GM23338 (cell line): ENCODE data around the gene OSBPL6. TPM values are rescaled to one million over a fixed set of nuclear protein-coding genes. Genes with fewer than 3 reads are reported as not detected.

Experiments
- ATAC-seq: fragments of 200-7000 bp; cut with Tn5 transposase; 3 replicates; pipeline ENCODE4 v1.9.1; 2020
- DNase-seq: peaks from one replicate; pipeline ENCODE4 v3.0.0-alpha.2; 2015; ENCODE audit warnings: low spot score
- H2AFZ ChIP-seq: fragments of 200-600 bp; sonication (generic); 2 replicates; pipeline ENCODE4 v1.8.0; 2016; ENCODE audit warnings: antibody characterized with exemption, mild to moderate bottlenecking, moderate library complexity
- H3F3A ChIP-seq: fragments of 200-600 bp; sonication (generic); replicated peaks from 2 replicates; pipeline ENCODE4 v1.8.0; 2017; ENCODE audit warnings: antibody characterized with exemption, mixed run types, low read depth
- H3K27ac ChIP-seq: fragments of 200-600 bp; sonication (generic); 2 replicates; pipeline ENCODE4 v1.6.1; 2016; ENCODE audit warnings: low read depth
- H3K27me3 ChIP-seq: fragments of 200-600 bp; sonication (generic); 2 replicates; pipeline ENCODE4 v1.8.0; 2016; ENCODE audit warnings: mild to moderate bottlenecking, mixed run types, moderate library complexity; ENCODE audit not compliant: insufficient read depth
- H3K36me3 ChIP-seq: fragments of 200-600 bp; sonication (generic); 2 replicates; pipeline ENCODE4 v1.8.0; 2016; ENCODE audit warnings: mild to moderate bottlenecking; ENCODE audit not compliant: insufficient read depth
- H3K4me1 ChIP-seq: fragments of 200-600 bp; sonication (generic); 2 replicates; pipeline ENCODE4 v1.8.0; 2016; ENCODE audit warnings: mild to moderate bottlenecking, moderate library complexity; ENCODE audit not compliant: insufficient read depth
- H3K4me2 ChIP-seq: fragments of 200-600 bp; sonication (generic); 2 replicates; pipeline ENCODE4 v1.7.1; 2017; ENCODE audit warnings: mixed run types
- H3K4me3 ChIP-seq: fragments of 200-600 bp; sonication (generic); 2 replicates; pipeline ENCODE4 v1.6.1; 2016; ENCODE audit warnings: mixed run types
- H3K79me2 ChIP-seq: fragments of 200-600 bp; sonication (generic); replicated peaks from 2 replicates; pipeline ENCODE4 v1.8.0; 2017; ENCODE audit warnings: mild to moderate bottlenecking; ENCODE audit not compliant: insufficient read depth
- H3K9me2 ChIP-seq: fragments of 200-600 bp; sonication (generic); 2 replicates; pipeline ENCODE4 v1.8.0; 2017; ENCODE audit not compliant: insufficient read depth
- H4K20me1 ChIP-seq: fragments of 200-600 bp; sonication (generic); replicated peaks from 2 replicates; pipeline ENCODE4 v1.8.0; 2017; ENCODE audit warnings: mild to moderate bottlenecking; ENCODE audit not compliant: insufficient read depth
- H3K27ac Mint-ChIP-seq: 2 replicates; pipeline ENCODE4 v1.8.0; 2020; ENCODE audit warnings: inconsistent platforms, mild to moderate bottlenecking, moderate library complexity, mixed read lengths
- H3K27me3 Mint-ChIP-seq: 3 replicates; pipeline ENCODE4 v1.8.0; 2022; ENCODE audit warnings: low read depth, mild to moderate bottlenecking, moderate library complexity, mixed read lengths, inconsistent platforms; ENCODE audit not compliant: insufficient read depth, poor library complexity
- H3K36me3 Mint-ChIP-seq: 3 replicates; pipeline ENCODE4 v1.8.0; 2021; ENCODE audit warnings: low read depth, mild to moderate bottlenecking, inconsistent platforms, moderate library complexity, mixed read lengths
- H3K4me1 Mint-ChIP-seq: 3 replicates; pipeline ENCODE4 v1.8.0; 2020; ENCODE audit warnings: mild to moderate bottlenecking, inconsistent platforms, mixed read lengths
- H3K4me3 Mint-ChIP-seq: 3 replicates; pipeline ENCODE4 v1.8.0; 2021; ENCODE audit warnings: moderate library complexity, mild to moderate bottlenecking, inconsistent platforms, mixed read lengths
- H3K9me3 Mint-ChIP-seq: 3 replicates; pipeline ENCODE4 v1.8.0; 2020; ENCODE audit warnings: moderate library complexity, mild to moderate bottlenecking, inconsistent platforms, mixed read lengths
- CREB1 ChIP-seq: fragments of 250-450 bp; sonication (Bioruptor Pico); IDR thresholded peaks from 2 replicates; pipeline ENCODE4 v1.5.0; 2020; ENCODE audit warnings: low read depth, mild to moderate bottlenecking, moderate library complexity
- EZH2 ChIP-seq: fragments of 200-600 bp; sonication (generic); IDR thresholded peaks from one replicate; pipeline ENCODE4 v1.8.0; 2017; ENCODE audit warnings: antibody characterized with exemption, mild to moderate bottlenecking, low read depth; ENCODE audit not compliant: unreplicated experiment
- EZH2phosphoT487 ChIP-seq: fragments of 200-600 bp; sonication (generic); IDR thresholded peaks from one replicate; pipeline ENCODE4 v1.8.1; 2018; ENCODE audit warnings: antibody characterized with exemption; ENCODE audit not compliant: unreplicated experiment
- JUNB ChIP-seq: IDR thresholded peaks from one replicate; pipeline ENCODE4 v1.6.1; 2016; ENCODE audit warnings: antibody characterized with exemption; ENCODE audit not compliant: unreplicated experiment
- NANOG ChIP-seq: IDR thresholded peaks from 2 replicates; pipeline ENCODE4 v1.6.1; 2016; ENCODE audit warnings: antibody characterized with exemption, borderline replicate concordance
- POLR2AphosphoS5 ChIP-seq: IDR thresholded peaks from 2 replicates; pipeline ENCODE4 v1.6.1; 2016; ENCODE audit warnings: antibody characterized with exemption, low read depth
- STAT1 ChIP-seq: IDR thresholded peaks from one replicate; pipeline ENCODE4 v1.6.1; 2016; ENCODE audit warnings: antibody characterized with exemption; ENCODE audit not compliant: unreplicated experiment
- ZNF114 ChIP-seq: fragments of 250-450 bp; sonication (Bioruptor Pico); IDR thresholded peaks from 2 replicates; pipeline ENCODE4 v1.5.0; 2020; ENCODE audit warnings: mild to moderate bottlenecking, moderate library complexity
- ZNF331 ChIP-seq: fragments of 250-450 bp; sonication (Bioruptor Pico); IDR thresholded peaks from 2 replicates; pipeline ENCODE4 v1.5.0; 2020; ENCODE audit warnings: low read depth, mild to moderate bottlenecking, moderate library complexity
- polyA plus RNA-seq: library from polyadenylated mRNA; unstranded; fragments of >200 nt; fragmentation: Nextera tagmentation; extraction: Ambion mirVana; gene quantifications from 2 replicates; pipeline ENCODE4 v1.2.1, GENCODE V29; 2016
- total RNA-seq: library from RNA; depleted of rRNA; stranded (reverse); fragments of >200 nt; shearing (Covaris generic); gene quantifications from 2 replicates; pipeline ENCODE4 v1.2.3, GENCODE V29; 2014
- TF ChIP-seq, protein P1 (sequence below), 2 experiments: fragments of 200-600 bp in 1 of 2; sonication (generic) in 1 of 2; conservative IDR thresholded peaks; 2 replicates each; pipeline versions ENCODE4 v1.5.1 to v1.6.1; 2016 to 2017; ENCODE audit warnings: antibody characterized with exemption in 2 of 2, low read depth in 2 of 2, mild to moderate bottlenecking in 2 of 2, moderate library complexity in 1 of 2
- TF ChIP-seq, protein P2 (sequence below): IDR thresholded peaks from one replicate; pipeline ENCODE4 v1.6.1; 2018; ENCODE audit warnings: antibody characterized with exemption; ENCODE audit not compliant: unreplicated experiment
- TF ChIP-seq, protein P3 (sequence below): IDR thresholded peaks from 2 replicates; pipeline ENCODE4 v1.6.1; 2016; ENCODE audit warnings: antibody characterized with exemption

OSBPL6 gene
- total and polyA plus RNA-seq, 2 experiments from 2014 or later: 6.0 to 8.5 TPM

DNA sequence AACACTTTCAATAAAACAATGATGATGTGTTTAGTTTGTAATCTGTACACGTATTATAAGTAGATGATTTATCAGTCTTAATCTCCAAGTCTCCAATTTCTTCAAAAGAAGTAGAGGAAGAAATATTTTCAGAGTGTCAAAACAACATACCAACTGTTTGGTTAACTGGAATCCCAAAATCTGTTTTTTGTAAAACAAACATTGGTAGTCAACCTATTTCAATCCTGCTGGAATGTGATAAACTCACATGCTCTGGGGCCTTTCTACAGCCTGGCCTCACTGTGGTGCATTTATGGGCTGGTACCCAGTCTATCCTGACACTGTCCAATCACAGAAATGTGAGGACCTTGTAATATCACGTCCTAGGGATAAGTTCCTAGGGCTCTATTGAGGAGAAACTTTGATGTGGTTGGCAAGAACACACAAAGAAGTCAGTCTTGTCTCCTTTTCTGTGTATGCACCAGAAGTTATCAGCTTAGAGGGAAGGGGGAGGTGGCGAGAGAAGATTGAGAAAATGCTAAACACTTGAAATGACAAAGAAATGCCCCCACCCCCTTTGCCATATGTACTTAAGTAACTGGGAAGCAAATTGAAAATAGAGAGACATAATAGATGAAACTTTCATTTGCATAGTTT is 209.5 kb downstream of the OSBPL6 start (continued):
- TF ChIP-seq JUNB (no peak), POLR2AphosphoS5 (no peak), STAT1 (no peak)
- TF ChIP-seq, protein P1, sequence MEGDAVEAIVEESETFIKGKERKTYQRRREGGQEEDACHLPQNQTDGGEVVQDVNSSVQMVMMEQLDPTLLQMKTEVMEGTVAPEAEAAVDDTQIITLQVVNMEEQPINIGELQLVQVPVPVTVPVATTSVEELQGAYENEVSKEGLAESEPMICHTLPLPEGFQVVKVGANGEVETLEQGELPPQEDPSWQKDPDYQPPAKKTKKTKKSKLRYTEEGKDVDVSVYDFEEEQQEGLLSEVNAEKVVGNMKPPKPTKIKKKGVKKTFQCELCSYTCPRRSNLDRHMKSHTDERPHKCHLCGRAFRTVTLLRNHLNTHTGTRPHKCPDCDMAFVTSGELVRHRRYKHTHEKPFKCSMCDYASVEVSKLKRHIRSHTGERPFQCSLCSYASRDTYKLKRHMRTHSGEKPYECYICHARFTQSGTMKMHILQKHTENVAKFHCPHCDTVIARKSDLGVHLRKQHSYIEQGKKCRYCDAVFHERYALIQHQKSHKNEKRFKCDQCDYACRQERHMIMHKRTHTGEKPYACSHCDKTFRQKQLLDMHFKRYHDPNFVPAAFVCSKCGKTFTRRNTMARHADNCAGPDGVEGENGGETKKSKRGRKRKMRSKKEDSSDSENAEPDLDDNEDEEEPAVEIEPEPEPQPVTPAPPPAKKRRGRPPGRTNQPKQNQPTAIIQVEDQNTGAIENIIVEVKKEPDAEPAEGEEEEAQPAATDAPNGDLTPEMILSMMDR (conservative IDR thresholded peaks at IDR 0.05; ENCODE audit: low read depth in 2 of 2): no peak
- TF ChIP-seq, protein P2, sequence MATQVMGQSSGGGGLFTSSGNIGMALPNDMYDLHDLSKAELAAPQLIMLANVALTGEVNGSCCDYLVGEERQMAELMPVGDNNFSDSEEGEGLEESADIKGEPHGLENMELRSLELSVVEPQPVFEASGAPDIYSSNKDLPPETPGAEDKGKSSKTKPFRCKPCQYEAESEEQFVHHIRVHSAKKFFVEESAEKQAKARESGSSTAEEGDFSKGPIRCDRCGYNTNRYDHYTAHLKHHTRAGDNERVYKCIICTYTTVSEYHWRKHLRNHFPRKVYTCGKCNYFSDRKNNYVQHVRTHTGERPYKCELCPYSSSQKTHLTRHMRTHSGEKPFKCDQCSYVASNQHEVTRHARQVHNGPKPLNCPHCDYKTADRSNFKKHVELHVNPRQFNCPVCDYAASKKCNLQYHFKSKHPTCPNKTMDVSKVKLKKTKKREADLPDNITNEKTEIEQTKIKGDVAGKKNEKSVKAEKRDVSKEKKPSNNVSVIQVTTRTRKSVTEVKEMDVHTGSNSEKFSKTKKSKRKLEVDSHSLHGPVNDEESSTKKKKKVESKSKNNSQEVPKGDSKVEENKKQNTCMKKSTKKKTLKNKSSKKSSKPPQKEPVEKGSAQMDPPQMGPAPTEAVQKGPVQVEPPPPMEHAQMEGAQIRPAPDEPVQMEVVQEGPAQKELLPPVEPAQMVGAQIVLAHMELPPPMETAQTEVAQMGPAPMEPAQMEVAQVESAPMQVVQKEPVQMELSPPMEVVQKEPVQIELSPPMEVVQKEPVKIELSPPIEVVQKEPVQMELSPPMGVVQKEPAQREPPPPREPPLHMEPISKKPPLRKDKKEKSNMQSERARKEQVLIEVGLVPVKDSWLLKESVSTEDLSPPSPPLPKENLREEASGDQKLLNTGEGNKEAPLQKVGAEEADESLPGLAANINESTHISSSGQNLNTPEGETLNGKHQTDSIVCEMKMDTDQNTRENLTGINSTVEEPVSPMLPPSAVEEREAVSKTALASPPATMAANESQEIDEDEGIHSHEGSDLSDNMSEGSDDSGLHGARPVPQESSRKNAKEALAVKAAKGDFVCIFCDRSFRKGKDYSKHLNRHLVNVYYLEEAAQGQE: no peak

DNA sequence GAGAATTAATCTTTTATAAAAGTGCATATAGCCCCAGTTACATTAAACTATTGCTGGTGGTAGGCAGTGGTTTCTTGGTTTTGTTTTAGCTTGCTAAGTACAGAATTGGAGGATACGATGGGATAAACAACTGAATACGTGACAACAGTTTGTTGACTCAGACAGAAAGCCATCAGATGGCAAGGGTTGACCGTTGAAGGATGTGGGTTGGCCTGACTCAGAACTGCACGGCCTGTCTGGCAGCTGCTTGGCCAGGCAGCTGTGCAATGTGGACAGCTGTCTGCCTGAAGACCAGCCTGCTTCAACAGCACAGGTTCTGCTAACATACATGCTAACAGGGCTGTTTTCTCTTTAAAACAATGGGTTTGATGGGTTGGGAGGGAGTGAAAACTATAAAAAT is 210.1 kb downstream of the OSBPL6 start:
- peaks cover 3% of the 10 kb centered on the region for H3K27me3 Mint-ChIP-seq
- no peaks in the 10 kb centered on the region for H4K20me1 ChIP-seq
- no peaks in the 10 kb centered on the region for H3F3A ChIP-seq
- no peaks in the 10 kb centered on the region for H3K79me2 ChIP-seq
- H3K4me3 Mint-ChIP-seq: no peak overlapping the region
- no peaks in the 10 kb centered on the region for H3K4me1 ChIP-seq
- H3K9me2 ChIP-seq: no peaks in the 10 kb centered on the region
- DNase-seq: no peak
- no peaks in the 10 kb centered on the region for H3K9me3 Mint-ChIP-seq
- no peaks in the 10 kb centered on the region for H3K36me3 ChIP-seq
- no peak for ATAC-seq
- H3K4me3 ChIP-seq: no peak overlapping the region
- no peak overlapping the region for H3K27ac Mint-ChIP-seq
- H3K27ac ChIP-seq: no peak overlapping the region
- H3K27me3 ChIP-seq: no peaks in the 10 kb centered on the region
- no peaks in the 10 kb centered on the region for H3K36me3 Mint-ChIP-seq
- H3K4me2 ChIP-seq: no peak overlapping the region
- peak overlapping the region; percentile 58; the same call in 1 of the 2 replicates for H2AFZ ChIP-seq
- H3K4me1 Mint-ChIP-seq: peaks cover 4% of the 10 kb centered on the region
- TF ChIP-seq, protein P3, sequence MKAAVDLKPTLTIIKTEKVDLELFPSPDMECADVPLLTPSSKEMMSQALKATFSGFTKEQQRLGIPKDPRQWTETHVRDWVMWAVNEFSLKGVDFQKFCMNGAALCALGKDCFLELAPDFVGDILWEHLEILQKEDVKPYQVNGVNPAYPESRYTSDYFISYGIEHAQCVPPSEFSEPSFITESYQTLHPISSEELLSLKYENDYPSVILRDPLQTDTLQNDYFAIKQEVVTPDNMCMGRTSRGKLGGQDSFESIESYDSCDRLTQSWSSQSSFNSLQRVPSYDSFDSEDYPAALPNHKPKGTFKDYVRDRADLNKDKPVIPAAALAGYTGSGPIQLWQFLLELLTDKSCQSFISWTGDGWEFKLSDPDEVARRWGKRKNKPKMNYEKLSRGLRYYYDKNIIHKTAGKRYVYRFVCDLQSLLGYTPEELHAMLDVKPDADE: no peak
- TF ChIP-seq STAT1 (no peak), EZH2phosphoT487 (no peak), JUNB (no peak), ZNF114 (no peak), EZH2 (no peak), POLR2AphosphoS5 (no peak), NANOG (no peak), ZNF331 (CRISPR knock-in tag) (no peak), CREB1 (no peak)
- TF ChIP-seq, protein P1 (conservative IDR thresholded peaks at IDR 0.05; ENCODE audit: low read depth in 2 of 2): no peak
- TF ChIP-seq, protein P2: no peak
